ENCODE data around the gene TNFRSF19. TPM values are rescaled to one million over a fixed set of nuclear protein-coding genes. Genes with fewer than 3 reads are reported as not detected.

Gene TNFRSF19
- total RNA-seq, 1 experiment from 2014 or later: 0.54 TPM

GRCh38 chr13:23588666-23589065, 18.5 kb downstream of the TNFRSF19 start:
- Histone ChIP-seq H3K9me3 (ENCODE audit: control insufficient read depth, insufficient read depth, low read depth, low read length) (no peaks in the 10 kb centered on the region), H3K27ac (ENCODE audit: low read length) (no peak overlapping the region), H3K4me3 (ENCODE audit: low read depth in 2 of 2, low read length in 2 of 2) (no peak overlapping the region), H3K36me3 (ENCODE audit: control insufficient read depth, insufficient read depth, low read length) (no peaks in the 10 kb centered on the region), H3K4me1 (ENCODE audit: control insufficient read depth, insufficient read depth, low read length) (no peaks in the 10 kb centered on the region), H3K27me3 (ENCODE audit: control insufficient read depth, insufficient read depth, low read length) (peaks cover 4% of the 10 kb centered on the region; the same call in 1 of the 2 replicates)
- intact Hi-C loops (cut with micrococcal nuclease; ENCODE audit: unreplicated experiment) (no loop called here), in situ Hi-C loops (cut with HindIII; ENCODE audit: low pct_unique_long_range_greater_than_20kb, low sequenced_read_pairs) (no loop called here)
- TF ChIP-seq TCF7L2 (IDR thresholded peaks at IDR 0.05; ENCODE audit: low read depth, low read length) (no peak), CTCF (IDR thresholded peaks at IDR 0.05) (no peak), POLR2AphosphoS5 (IDR thresholded peaks at IDR 0.05; ENCODE audit: low read depth, low read length) (no peak), REST (IDR thresholded peaks at IDR 0.05; ENCODE audit: insufficient read depth in 1 of 2, low read depth in 2 of 2, low read length in 1 of 2) (no peak), SIN3A (IDR thresholded peaks at IDR 0.05; ENCODE audit: borderline replicate concordance, insufficient read depth, low read depth, low read length) (no peak)
- ATAC-seq (no peak), DNase-seq (ENCODE audit: low read depth, low spot score) (no peak)
- ChIA-PET POLR2A (no interaction called here), CTCF (no interaction called here)
- BruUV-seq (replicated peaks): no TSS peak

GRCh38 chr13:23592596-23592995, 22.4 kb downstream of the TNFRSF19 start:
- Histone ChIP-seq H3K4me1 (ENCODE audit: control insufficient read depth, insufficient read depth, low read length) (no peaks in the 10 kb centered on the region), H3K27ac (ENCODE audit: low read length) (no peak overlapping the region), H3K9me3 (ENCODE audit: control insufficient read depth, insufficient read depth, low read depth, low read length) (no peaks in the 10 kb centered on the region), H3K36me3 (ENCODE audit: control insufficient read depth, insufficient read depth, low read length) (no peaks in the 10 kb centered on the region), H3K27me3 (ENCODE audit: control insufficient read depth, insufficient read depth, low read length) (no peaks in the 10 kb centered on the region; the same call in 1 of the 2 replicates), H3K4me3 (ENCODE audit: low read depth in 2 of 2, low read length in 2 of 2) (no peak overlapping the region)
- TF ChIP-seq TCF7L2 (IDR thresholded peaks at IDR 0.05; ENCODE audit: low read depth, low read length) (no peak), SIN3A (IDR thresholded peaks at IDR 0.05; ENCODE audit: borderline replicate concordance, insufficient read depth, low read depth, low read length) (no peak), REST (IDR thresholded peaks at IDR 0.05; ENCODE audit: insufficient read depth in 1 of 2, low read depth in 2 of 2, low read length in 1 of 2) (no peak), CTCF (IDR thresholded peaks at IDR 0.05) (no peak), POLR2AphosphoS5 (IDR thresholded peaks at IDR 0.05; ENCODE audit: low read depth, low read length) (no peak)
- POLR2A ChIA-PET: no interaction called here
- DNase-seq (ENCODE audit: low read depth, low spot score): no peak
- no TSS peak for BruUV-seq (replicated peaks)
- intact Hi-C loops (cut with micrococcal nuclease; ENCODE audit: unreplicated experiment): no loop called here
- ATAC-seq: no peak
- in situ Hi-C loops (cut with HindIII; ENCODE audit: low pct_unique_long_range_greater_than_20kb, low sequenced_read_pairs): no loop called here
- CTCF ChIA-PET: no interaction called here

All from Panc1 (cell line).